ENCODE data around the gene GRIA1.
A peak's percentile ranks its signal among the peaks of the same experiment; 100 is the strongest.

The GRIA1 gene

GRCh38 chr5:153555420-153556114, 65.1 kb downstream of the GRIA1 start:
- H2AFZ ChIP-seq (ENCODE audit: low read length), result 0 out of 2 replicates have a peak overlapping the region, but pooled peaks have one; percentile 9
- H4K20me1 ChIP-seq (ENCODE audit: insufficient read depth, low read length, poor library complexity, severe bottlenecking), result no peaks in the 10 kb centered on the region
- H3K4me2 ChIP-seq (ENCODE audit: low read depth, low read length, poor library complexity, severe bottlenecking), result no peak overlapping the region
- no peak overlapping the region for H3K4me3 ChIP-seq (ENCODE audit: low read length, poor library complexity, severe bottlenecking)
- H3K9ac ChIP-seq (ENCODE audit: low read depth, low read length, poor library complexity, severe bottlenecking), result no peak overlapping the region
- H3K4me1 ChIP-seq (ENCODE audit: insufficient read depth, low read length, poor library complexity, severe bottlenecking), result no peaks in the 10 kb centered on the region
- no peaks in the 10 kb centered on the region for H3K36me3 ChIP-seq (ENCODE audit: insufficient read depth, low read length)
- H3K9me2 ChIP-seq (replicated peaks; ENCODE audit: low read depth, low read length), result no peaks in the 10 kb centered on the region
- TF ChIP-seq, protein P1, sequence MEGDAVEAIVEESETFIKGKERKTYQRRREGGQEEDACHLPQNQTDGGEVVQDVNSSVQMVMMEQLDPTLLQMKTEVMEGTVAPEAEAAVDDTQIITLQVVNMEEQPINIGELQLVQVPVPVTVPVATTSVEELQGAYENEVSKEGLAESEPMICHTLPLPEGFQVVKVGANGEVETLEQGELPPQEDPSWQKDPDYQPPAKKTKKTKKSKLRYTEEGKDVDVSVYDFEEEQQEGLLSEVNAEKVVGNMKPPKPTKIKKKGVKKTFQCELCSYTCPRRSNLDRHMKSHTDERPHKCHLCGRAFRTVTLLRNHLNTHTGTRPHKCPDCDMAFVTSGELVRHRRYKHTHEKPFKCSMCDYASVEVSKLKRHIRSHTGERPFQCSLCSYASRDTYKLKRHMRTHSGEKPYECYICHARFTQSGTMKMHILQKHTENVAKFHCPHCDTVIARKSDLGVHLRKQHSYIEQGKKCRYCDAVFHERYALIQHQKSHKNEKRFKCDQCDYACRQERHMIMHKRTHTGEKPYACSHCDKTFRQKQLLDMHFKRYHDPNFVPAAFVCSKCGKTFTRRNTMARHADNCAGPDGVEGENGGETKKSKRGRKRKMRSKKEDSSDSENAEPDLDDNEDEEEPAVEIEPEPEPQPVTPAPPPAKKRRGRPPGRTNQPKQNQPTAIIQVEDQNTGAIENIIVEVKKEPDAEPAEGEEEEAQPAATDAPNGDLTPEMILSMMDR (conservative IDR thresholded peaks at IDR 0.05; ENCODE audit: low read length), result no peak
- no peak for TF ChIP-seq EZH2phosphoT487 (IDR thresholded peaks at IDR 0.05; ENCODE audit: borderline replicate concordance)
- H3K79me2 ChIP-seq (ENCODE audit: insufficient read depth, low read length), result no peaks in the 10 kb centered on the region
- H3K9me3 ChIP-seq (ENCODE audit: insufficient read depth, low read depth, low read length), result no peaks in the 10 kb centered on the region
- no peaks in the 10 kb centered on the region for H3F3A ChIP-seq (ENCODE audit: low read depth)
- H3K27me3 ChIP-seq (ENCODE audit: insufficient read depth, low read length, poor library complexity, severe bottlenecking), result no peaks in the 10 kb centered on the region

DNA sequence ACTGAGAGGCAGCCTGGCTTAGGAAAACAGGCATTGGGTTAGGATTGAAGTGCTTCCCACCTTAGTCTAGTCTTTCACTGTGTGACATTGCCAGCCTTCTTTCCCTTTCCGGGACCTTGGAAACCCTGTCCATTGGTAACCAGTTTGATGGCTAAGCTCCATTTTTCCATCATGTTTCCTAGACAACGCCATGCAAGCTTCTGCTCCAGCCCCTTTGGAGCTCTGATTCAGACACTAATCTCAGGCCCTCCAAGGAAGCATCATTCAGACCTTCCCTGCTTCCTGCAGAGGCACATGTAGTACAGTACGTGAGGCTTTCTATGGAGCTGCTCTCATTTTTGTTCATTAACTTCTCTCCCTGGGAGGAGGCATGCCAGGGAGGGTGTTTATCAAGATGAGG, 68.5 kb downstream of the GRIA1 start:
- Histone ChIP-seq H3K4me1 (ENCODE audit: insufficient read depth, low read length, poor library complexity, severe bottlenecking) (no peaks in the 10 kb centered on the region), H3K27me3 (ENCODE audit: insufficient read depth, low read length, poor library complexity, severe bottlenecking) (no peaks in the 10 kb centered on the region), H3K36me3 (ENCODE audit: insufficient read depth, low read length) (no peaks in the 10 kb centered on the region), H3K9ac (ENCODE audit: low read depth, low read length, poor library complexity, severe bottlenecking) (no peak overlapping the region), H3K79me2 (ENCODE audit: insufficient read depth, low read length) (no peaks in the 10 kb centered on the region), H2AFZ (ENCODE audit: low read length) (no peak overlapping the region), H3K9me3 (ENCODE audit: insufficient read depth, low read depth, low read length) (no peaks in the 10 kb centered on the region), H3K4me3 (ENCODE audit: low read length, poor library complexity, severe bottlenecking) (no peak overlapping the region), H3K9me2 (replicated peaks; ENCODE audit: low read depth, low read length) (no peaks in the 10 kb centered on the region), H3K4me2 (ENCODE audit: low read depth, low read length, poor library complexity, severe bottlenecking) (no peak overlapping the region), H4K20me1 (ENCODE audit: insufficient read depth, low read length, poor library complexity, severe bottlenecking) (no peaks in the 10 kb centered on the region), H3F3A (ENCODE audit: low read depth) (no peaks in the 10 kb centered on the region)
- TF ChIP-seq, protein P1 (conservative IDR thresholded peaks at IDR 0.05; ENCODE audit: low read length), result no peak
- TF ChIP-seq EZH2phosphoT487 (IDR thresholded peaks at IDR 0.05; ENCODE audit: borderline replicate concordance), result no peak

DNA sequence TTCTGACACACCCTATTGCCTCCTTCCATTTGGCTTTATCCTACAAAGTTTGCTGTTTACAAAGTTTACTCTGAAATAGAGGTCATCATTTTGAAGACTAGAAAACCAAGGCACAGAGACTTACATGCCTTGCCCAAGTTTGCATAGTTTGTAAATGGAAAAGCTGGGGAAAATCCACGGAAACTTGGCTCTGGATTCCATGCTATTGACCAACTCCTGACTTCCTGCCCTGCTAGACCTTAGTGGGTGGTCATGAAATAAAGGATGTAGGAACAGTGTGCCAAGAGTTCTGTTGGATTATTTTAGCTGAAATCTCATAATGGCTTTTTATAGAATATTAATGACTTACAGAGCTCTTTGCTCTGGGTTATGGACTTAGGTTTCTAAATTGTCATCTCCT, 69.5 kb downstream of the GRIA1 start:
- Histone ChIP-seq H3K9ac (ENCODE audit: low read depth, low read length, poor library complexity, severe bottlenecking) (no peak overlapping the region), H4K20me1 (ENCODE audit: insufficient read depth, low read length, poor library complexity, severe bottlenecking) (no peaks in the 10 kb centered on the region), H3K4me1 (ENCODE audit: insufficient read depth, low read length, poor library complexity, severe bottlenecking) (no peaks in the 10 kb centered on the region), H3K36me3 (ENCODE audit: insufficient read depth, low read length) (no peaks in the 10 kb centered on the region), H3K4me2 (ENCODE audit: low read depth, low read length, poor library complexity, severe bottlenecking) (no peak overlapping the region), H3K4me3 (ENCODE audit: low read length, poor library complexity, severe bottlenecking) (no peak overlapping the region), H3K79me2 (ENCODE audit: insufficient read depth, low read length) (no peaks in the 10 kb centered on the region), H3K27me3 (ENCODE audit: insufficient read depth, low read length, poor library complexity, severe bottlenecking) (no peaks in the 10 kb centered on the region), H3K9me2 (replicated peaks; ENCODE audit: low read depth, low read length) (no peaks in the 10 kb centered on the region), H3F3A (ENCODE audit: low read depth) (no peaks in the 10 kb centered on the region), H3K9me3 (ENCODE audit: insufficient read depth, low read depth, low read length) (no peaks in the 10 kb centered on the region), H2AFZ (ENCODE audit: low read length) (no peak overlapping the region)
- no peak for TF ChIP-seq EZH2phosphoT487 (IDR thresholded peaks at IDR 0.05; ENCODE audit: borderline replicate concordance)

DNA sequence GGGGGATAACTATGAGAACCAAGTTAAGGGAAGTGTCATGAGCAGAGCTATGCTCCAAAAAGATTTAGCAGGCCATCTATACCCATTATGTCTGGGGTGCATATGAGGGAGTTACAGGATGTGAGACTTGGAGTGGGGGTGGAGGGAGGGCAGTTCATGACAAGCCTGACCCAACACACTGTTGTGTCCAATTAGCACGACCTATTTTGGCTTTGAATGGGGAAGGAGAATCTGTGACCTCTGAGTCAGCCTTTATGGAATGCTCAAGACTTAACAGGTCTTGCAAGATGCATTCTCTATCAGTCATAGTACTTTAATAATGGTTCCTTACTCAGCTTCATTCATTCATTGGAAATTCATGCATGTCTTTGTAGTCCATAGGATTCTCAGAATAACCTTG, 71.7 kb downstream of the GRIA1 start:
- Histone ChIP-seq H3K4me2 (ENCODE audit: low read depth, low read length, poor library complexity, severe bottlenecking) (no peak overlapping the region), H3K9me2 (replicated peaks; ENCODE audit: low read depth, low read length) (no peaks in the 10 kb centered on the region), H3K27me3 (ENCODE audit: insufficient read depth, low read length, poor library complexity, severe bottlenecking) (no peaks in the 10 kb centered on the region), H3K9me3 (ENCODE audit: insufficient read depth, low read depth, low read length) (no peaks in the 10 kb centered on the region), H3K79me2 (ENCODE audit: insufficient read depth, low read length) (no peaks in the 10 kb centered on the region), H2AFZ (ENCODE audit: low read length) (no peak overlapping the region), H3K9ac (ENCODE audit: low read depth, low read length, poor library complexity, severe bottlenecking) (no peak overlapping the region), H3K4me1 (ENCODE audit: insufficient read depth, low read length, poor library complexity, severe bottlenecking) (no peaks in the 10 kb centered on the region), H3F3A (ENCODE audit: low read depth) (no peaks in the 10 kb centered on the region), H4K20me1 (ENCODE audit: insufficient read depth, low read length, poor library complexity, severe bottlenecking) (no peaks in the 10 kb centered on the region), H3K4me3 (ENCODE audit: low read length, poor library complexity, severe bottlenecking) (no peak overlapping the region), H3K36me3 (ENCODE audit: insufficient read depth, low read length) (no peaks in the 10 kb centered on the region)
- TF ChIP-seq, protein P1 (conservative IDR thresholded peaks at IDR 0.05; ENCODE audit: low read length), result no peak
- TF ChIP-seq EZH2phosphoT487 (IDR thresholded peaks at IDR 0.05; ENCODE audit: borderline replicate concordance), result no peak

Data from Loucy (cell line).